Measurements from ENCODE around the gene PRDX5. TPM values are rescaled to one million over a fixed set of nuclear protein-coding genes. Genes with fewer than 3 reads are reported as not detected.
A peak's percentile ranks its signal among the peaks of the same experiment; 100 is the strongest.

The PRDX5 gene
- total RNA-seq, 1 experiment from 2014 or later, result 267 TPM

DNA sequence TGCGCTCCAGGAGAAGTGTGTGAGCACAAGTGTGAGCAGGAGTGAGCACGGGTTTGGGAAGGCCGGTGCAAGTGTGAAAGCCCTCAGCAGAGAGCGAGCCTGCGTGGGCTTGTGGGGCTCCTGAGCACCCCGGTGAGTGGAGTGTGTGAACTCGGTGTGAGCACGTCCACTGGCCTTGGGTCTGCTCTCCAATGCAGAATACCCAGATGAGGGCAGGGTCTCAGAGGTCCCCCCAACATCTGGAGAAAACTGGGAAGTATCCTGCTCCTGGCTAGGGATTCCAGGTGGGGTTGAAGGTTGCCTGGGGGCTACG lies 11.4 kb upstream of the PRDX5 start:
- Histone ChIP-seq H2AFZ (ENCODE audit: low read depth, low read length, poor library complexity, severe bottlenecking) (no peak overlapping the region), H4K20me1 (ENCODE audit: insufficient read depth) (no peaks in the 10 kb centered on the region), H3K9ac (ENCODE audit: low read length) (peak overlapping the region; percentile 92), H3K27me3 (ENCODE audit: insufficient read depth, low read length) (no peaks in the 10 kb centered on the region), H3K4me3 (replicated peaks in 1 of 2; ENCODE audit: low read depth in 1 of 2, low read length in 2 of 2) (peak overlapping the region; percentile 67 to 81), H3K36me3 (ENCODE audit: control insufficient read depth in 1 of 2, insufficient read depth in 2 of 2, low read length in 2 of 2) (peaks cover 0 to 8% of the 10 kb centered on the region in 2 experiments; a peak in 1 of 4 replicates), H3K9me3 (ENCODE audit: control insufficient read depth in 1 of 2, insufficient read depth in 1 of 2, low read depth in 1 of 2, low read length in 2 of 2) (no peaks in the 10 kb centered on the region), H3K27ac (ENCODE audit: low read depth, low read length) (peak overlapping the region; percentile 96), H3K79me2 (ENCODE audit: insufficient read depth, low read length) (peaks cover 37% of the 10 kb centered on the region), H3K4me1 (ENCODE audit: control insufficient read depth in 1 of 2, insufficient read depth in 2 of 2, low read length in 2 of 2) (peaks cover 12 to 42% of the 10 kb centered on the region in 2 experiments; a peak in 3 of 4 replicates), H3K4me2 (ENCODE audit: low read length) (peak overlapping the region; percentile 98), H3K9me2 (ENCODE audit: insufficient read depth) (no peaks in the 10 kb centered on the region)
- ATAC-seq (no peak), DNase-seq (ENCODE audit: low read depth, low spot score) (no peak)
- POLR2A ChIA-PET, result interaction anchor here (0.7 to 5.5 kb wide), 3 partner anchors 11 to 66 kb away, joined by 3 to 30 read pairs (median 4); partner anchors contain the start of genes PRDX5 and TRMT112
- intact Hi-C loops (cut with micrococcal nuclease), result loop anchor here (5.0 kb wide), 1 partner anchor 36 kb away; the partner anchor contains the start of gene CCDC88B
- RAD21 ChIA-PET (ENCODE audit: low non-redundant PET in 1 of 2, low total read pairs in 2 of 2, uncharacterized antibody in 2 of 2, unreplicated experiment in 2 of 2), result no interaction called here
- CTCF ChIA-PET, result interaction anchor here (1.0 to 1.6 kb wide), 2 partner anchors 11 to 25 kb away, joined by 3 to 5 read pairs; partner anchors contain the start of genes PRDX5 and TRMT112
- BruUV-seq (replicated peaks), result TSS peak; percentile 73
- no peak for TF ChIP-seq CBX3 (IDR thresholded peaks at IDR 0.05; ENCODE audit: low read depth)
- no peak for TF ChIP-seq YY1 (IDR thresholded peaks at IDR 0.05; ENCODE audit: extremely low read depth, insufficient replicate concordance, low read depth, low read length)
- no peak for TF ChIP-seq POLR2AphosphoS5 (IDR thresholded peaks at IDR 0.05; ENCODE audit: low read depth, low read length)
- TF ChIP-seq POLR2A (IDR thresholded peaks at IDR 0.05; ENCODE audit: borderline replicate concordance, extremely low read depth, insufficient read depth, insufficient read length), result no peak
- TF ChIP-seq SRF (IDR thresholded peaks at IDR 0.05; ENCODE audit: low read depth), result no peak
- no peak for TF ChIP-seq ELF1 (IDR thresholded peaks at IDR 0.05; ENCODE audit: borderline replicate concordance, low read depth)
- TF ChIP-seq EGR1 (IDR thresholded peaks at IDR 0.05; ENCODE audit: low read depth), result no peak
- no peak for TF ChIP-seq FOSL1 (IDR thresholded peaks at IDR 0.05; ENCODE audit: low read depth)
- TF ChIP-seq, protein P1, sequence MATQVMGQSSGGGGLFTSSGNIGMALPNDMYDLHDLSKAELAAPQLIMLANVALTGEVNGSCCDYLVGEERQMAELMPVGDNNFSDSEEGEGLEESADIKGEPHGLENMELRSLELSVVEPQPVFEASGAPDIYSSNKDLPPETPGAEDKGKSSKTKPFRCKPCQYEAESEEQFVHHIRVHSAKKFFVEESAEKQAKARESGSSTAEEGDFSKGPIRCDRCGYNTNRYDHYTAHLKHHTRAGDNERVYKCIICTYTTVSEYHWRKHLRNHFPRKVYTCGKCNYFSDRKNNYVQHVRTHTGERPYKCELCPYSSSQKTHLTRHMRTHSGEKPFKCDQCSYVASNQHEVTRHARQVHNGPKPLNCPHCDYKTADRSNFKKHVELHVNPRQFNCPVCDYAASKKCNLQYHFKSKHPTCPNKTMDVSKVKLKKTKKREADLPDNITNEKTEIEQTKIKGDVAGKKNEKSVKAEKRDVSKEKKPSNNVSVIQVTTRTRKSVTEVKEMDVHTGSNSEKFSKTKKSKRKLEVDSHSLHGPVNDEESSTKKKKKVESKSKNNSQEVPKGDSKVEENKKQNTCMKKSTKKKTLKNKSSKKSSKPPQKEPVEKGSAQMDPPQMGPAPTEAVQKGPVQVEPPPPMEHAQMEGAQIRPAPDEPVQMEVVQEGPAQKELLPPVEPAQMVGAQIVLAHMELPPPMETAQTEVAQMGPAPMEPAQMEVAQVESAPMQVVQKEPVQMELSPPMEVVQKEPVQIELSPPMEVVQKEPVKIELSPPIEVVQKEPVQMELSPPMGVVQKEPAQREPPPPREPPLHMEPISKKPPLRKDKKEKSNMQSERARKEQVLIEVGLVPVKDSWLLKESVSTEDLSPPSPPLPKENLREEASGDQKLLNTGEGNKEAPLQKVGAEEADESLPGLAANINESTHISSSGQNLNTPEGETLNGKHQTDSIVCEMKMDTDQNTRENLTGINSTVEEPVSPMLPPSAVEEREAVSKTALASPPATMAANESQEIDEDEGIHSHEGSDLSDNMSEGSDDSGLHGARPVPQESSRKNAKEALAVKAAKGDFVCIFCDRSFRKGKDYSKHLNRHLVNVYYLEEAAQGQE (IDR thresholded peaks at IDR 0.05; ENCODE audit: low read depth), result no peak
- TF ChIP-seq, protein P2, sequence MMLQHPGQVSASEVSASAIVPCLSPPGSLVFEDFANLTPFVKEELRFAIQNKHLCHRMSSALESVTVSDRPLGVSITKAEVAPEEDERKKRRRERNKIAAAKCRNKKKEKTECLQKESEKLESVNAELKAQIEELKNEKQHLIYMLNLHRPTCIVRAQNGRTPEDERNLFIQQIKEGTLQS (IDR thresholded peaks at IDR 0.05), result no peak

All from HCT116 (cell line).